GM12892 (cell line): ENCODE results near the gene VWA3A.

Experiments
- POLR2A ChIP-seq: IDR thresholded peaks from 2 replicates; pipeline ENCODE4 v1.6.1; 2011; ENCODE audit warnings: low read depth, low read length, control low read depth
- TAF1 ChIP-seq: IDR thresholded peaks from 2 replicates; pipeline ENCODE4 v1.6.1; 2011; ENCODE audit warnings: low read depth, mild to moderate bottlenecking, control low read depth, low read length, borderline replicate concordance

- no peak for TF ChIP-seq POLR2A
- TF ChIP-seq TAF1 = no peak
Observed at GRCh38 chr16:22050963-22051362, 41.4 kb upstream of the VWA3A start.
